ENCODE results near the gene ZNF750.

DNA sequence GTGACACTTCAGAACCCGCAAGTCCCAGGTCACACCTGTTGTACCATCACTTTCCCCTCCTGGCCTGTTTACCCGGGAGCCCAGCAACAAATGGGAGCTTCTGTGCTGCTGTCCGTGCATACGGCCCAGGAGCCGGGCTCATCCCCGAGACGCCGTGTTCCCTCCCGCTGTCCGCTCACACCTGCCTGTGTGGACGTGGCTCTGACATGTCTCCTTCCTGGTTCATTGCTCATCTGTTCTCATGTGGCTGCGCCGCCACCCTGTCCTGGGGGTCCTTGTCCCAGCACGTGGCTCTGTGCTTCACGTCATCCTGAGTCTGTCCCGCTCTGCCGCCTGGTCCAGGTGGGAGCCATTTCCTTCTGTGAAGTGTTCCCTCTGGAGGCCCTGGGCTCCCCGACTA is 50.0 kb downstream of the ZNF750 start:
- TF ChIP-seq POLR2A (IDR thresholded peaks at IDR 0.05; ENCODE audit: low read length), result no peak
- no peak for TF ChIP-seq GATA1 (IDR thresholded peaks at IDR 0.05; ENCODE audit: low read depth, low read length)
